Suprapubic skin (tissue), 4 donors: Measurements from ENCODE around the gene ZFAND3.

Experiments used
- CTCF ChIP-seq, 2 donors: fragments of 200-600 bp in 1 of 2; fragments of 450-650 bp in 1 of 2; sonication (generic) in 1 of 2; IDR thresholded peaks; one replicate each; pipeline ENCODE4 v1.5.1; 2016 to 2019; ENCODE audit warnings: antibody characterized with exemption in 2 of 2, mild to moderate bottlenecking in 1 of 2, moderate library complexity in 1 of 2
- EP300 ChIP-seq: sonication (generic); formaldehyde crosslinking; IDR thresholded peaks from one replicate; pipeline ENCODE4 v1.6.1; 2017; ENCODE audit warnings: antibody characterized with exemption
- POLR2A ChIP-seq, 2 donors: fragments of 450-650 bp; IDR thresholded peaks; one replicate each; pipeline ENCODE4 v1.6.1; 2017; ENCODE audit warnings: antibody characterized with exemption in 2 of 2, mild to moderate bottlenecking in 2 of 2, moderate library complexity in 2 of 2
- POLR2AphosphoS5 ChIP-seq, 3 donors: sonication (generic); formaldehyde crosslinking; IDR thresholded peaks; one replicate each; pipeline ENCODE4 v1.6.1; 2017; ENCODE audit warnings: antibody characterized with exemption in 3 of 3

GRCh38 chr6:38143191-38144150 is 323.9 kb downstream of the ZFAND3 start:
- TF ChIP-seq CTCF (IDR thresholded peaks at IDR 0.05) (no peak), POLR2AphosphoS5 (IDR thresholded peaks at IDR 0.05) (no peak), POLR2A (IDR thresholded peaks at IDR 0.05) (no peak), EP300 (no peak)
